T1000 (cell line): ENCODE data around the gene KCTD11.
"Not testable (repeated sequence)": the region's sequence is repeated elsewhere in the genome, so short reads cannot be mapped to it uniquely, and the experiment has no call there.

Experiments used
- DNase-seq: peaks from one replicate; lab custom pipeline; 2025; ENCODE audit warnings: mixed read lengths; lab: John Stamatoyannopoulos, UW

The KCTD11 gene

GRCh38 chr17:7322520-7323194 lies 29.3 kb upstream of the KCTD11 start:
- no peak for DNase-seq

GRCh38 chr17:7323731-7324437 lies 28.1 kb upstream of the KCTD11 start:
- peak; percentile 75 for DNase-seq

- DNase-seq = no peak
Observed at GRCh38 chr17:7324438-7324779, 27.6 kb upstream of the KCTD11 start.

GRCh38 chr17:7325031-7325528 lies 26.9 kb upstream of the KCTD11 start:
- no peak for DNase-seq

- no peak for DNase-seq
Observed at GRCh38 chr17:7326186-7326585, 25.8 kb upstream of the KCTD11 start.

- DNase-seq = no peak
Observed at GRCh38 chr17:7327056-7327455, 24.9 kb upstream of the KCTD11 start.

- DNase-seq = no peak
Observed at GRCh38 chr17:7327501-7327900, 24.5 kb upstream of the KCTD11 start.

GRCh38 chr17:7328009-7328408 lies 24.0 kb upstream of the KCTD11 start:
- DNase-seq = no peak

GRCh38 chr17:7328840-7329373 lies 23.1 kb upstream of the KCTD11 start, which contains the start of gene NEURL4:
TSS of gene NEURL4 (minus strand) at chr17:7329335. CDS start at chr17:7329312, 23 bp downstream.
- no peak for DNase-seq

GRCh38 chr17:7329374-7329996 lies 22.5 kb upstream of the KCTD11 start:
- peak; percentile 98 for DNase-seq

GRCh38 chr17:7329997-7330637 lies 21.8 kb upstream of the KCTD11 start:
- DNase-seq = peak; percentile 81

GRCh38 chr17:7330638-7331015 lies 21.3 kb upstream of the KCTD11 start:
- DNase-seq = no peak

- DNase-seq = no peak
Observed at GRCh38 chr17:7332111-7332510, 19.9 kb upstream of the KCTD11 start.

- not testable (repeated sequence) for DNase-seq
Observed at GRCh38 chr17:7332600-7333069, 19.3 kb upstream of the KCTD11 start.

GRCh38 chr17:7334938-7335538 lies 16.9 kb upstream of the KCTD11 start:
- DNase-seq = no peak

- not testable (repeated sequence) for DNase-seq
Observed at GRCh38 chr17:7335765-7336164, 16.2 kb upstream of the KCTD11 start.

GRCh38 chr17:7336240-7337175 lies 15.5 kb upstream of the KCTD11 start, which contains the start of gene ACAP1:
TSS of gene ACAP1 (plus strand) at chr17:7336529. CDS start at chr17:7336735, 206 bp downstream.
- no peak for DNase-seq

- DNase-seq = not testable (repeated sequence)
Observed at GRCh38 chr17:7337600-7337999, 14.4 kb upstream of the KCTD11 start.

GRCh38 chr17:7340179-7340578 lies 11.8 kb upstream of the KCTD11 start:
- DNase-seq = no peak

GRCh38 chr17:7341842-7342241 lies 10.1 kb upstream of the KCTD11 start:
- no peak for DNase-seq
